Tibial artery (tissue), 4 donors: Measurements from ENCODE around the gene THBS1.

ENCODE experiments used
- DNase-seq, 2 donors: peaks; one replicate each; pipeline ENCODE4 v3.0.0-alpha.2; 2019
- H3K27ac ChIP-seq, 2 donors: fragments of 200-600 bp; sonication (generic) in 1 of 2; 1 replicate in 1 of 2; 2 replicates in 1 of 2; pipeline ENCODE4 v1.5.1; 2018 to 2019; ENCODE audit warnings: mild to moderate bottlenecking in 1 of 2
- H3K27me3 ChIP-seq, 2 donors: fragments of 200-600 bp; sonication (generic) in 1 of 2; one replicate each; pipeline versions ENCODE4 v1.5.1 to v1.6.0; 2016 to 2019
- H3K36me3 ChIP-seq, 3 donors: fragments of 200-600 bp; sonication (generic) in 2 of 3; one replicate each; pipeline ENCODE4 v1.5.1; 2016 to 2019; ENCODE audit warnings: mild to moderate bottlenecking in 2 of 3
- H3K4me1 ChIP-seq, 4 donors: fragments of 200-600 bp; sonication (generic) in 2 of 4; 1 replicate in 3 of 4; 2 replicates in 1 of 4; pipeline ENCODE4 v1.5.1; 2016 to 2019
- H3K4me3 ChIP-seq, 2 donors: fragments of 200-600 bp; sonication (generic) in 1 of 2; 1 replicate in 1 of 2; 2 replicates in 1 of 2; pipeline ENCODE4 v1.5.1; 2018 to 2019; ENCODE audit warnings: mild to moderate bottlenecking in 2 of 2
- H3K9me3 ChIP-seq, 3 donors: fragments of 200-600 bp; sonication (generic) in 1 of 3; one replicate each; pipeline ENCODE4 v1.5.1; 2016 to 2019
- intact Hi-C: fragments of 100-400 bp; cut with DNase I; formaldehyde crosslinking; loops from one replicate; pipeline ENCODE4 v1.15.0; 2023; ENCODE audit warnings: low total_unique reads
- TF ChIP-seq, protein P1 (sequence below), 2 experiments: fragments of 200-600 bp in 1 of 2; fragments of 450-650 bp in 1 of 2; IDR thresholded peaks; one replicate each; pipeline ENCODE4 v1.5.1; 2017 to 2019; ENCODE audit warnings: antibody characterized with exemption in 2 of 2, mild to moderate bottlenecking in 1 of 2, moderate library complexity in 1 of 2

THBS1 gene

DNA sequence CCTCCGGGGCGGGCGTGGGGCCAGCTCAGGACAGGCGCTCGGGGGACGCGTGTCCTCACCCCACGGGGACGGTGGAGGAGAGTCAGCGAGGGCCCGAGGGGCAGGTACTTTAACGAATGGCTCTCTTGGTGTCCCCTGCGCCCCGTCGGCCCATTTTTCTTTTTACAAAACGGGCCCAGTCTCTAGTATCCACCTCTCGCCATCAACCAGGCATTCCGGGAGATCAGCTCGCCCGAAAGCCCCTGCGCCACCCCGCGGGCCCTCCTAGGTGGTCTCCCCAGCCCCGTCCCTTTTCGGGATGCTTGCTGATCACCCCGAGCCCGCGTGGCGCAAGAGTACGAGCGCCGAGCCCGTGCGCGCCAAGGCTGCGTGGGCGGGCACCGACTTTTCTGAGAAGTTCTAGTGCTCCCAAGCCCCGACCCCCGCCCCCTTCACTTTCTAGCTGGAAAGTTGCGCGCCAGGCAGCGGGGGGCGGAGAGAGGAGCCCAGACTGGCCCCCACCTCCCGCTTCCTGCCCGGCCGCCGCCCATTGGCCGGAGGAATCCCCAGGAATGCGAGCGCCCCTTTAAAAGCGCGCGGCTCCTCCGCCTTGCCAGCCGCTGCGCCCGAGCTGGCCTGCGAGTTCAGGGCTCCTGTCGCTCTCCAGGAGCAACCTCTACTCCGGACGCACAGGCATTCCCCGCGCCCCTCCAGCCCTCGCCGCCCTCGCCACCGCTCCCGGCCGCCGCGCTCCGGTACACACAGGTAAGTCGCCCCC is at the start of gene THBS1:
Gene THBS1 (plus strand): TSS at position 595 of the 757 bp plus-strand sequence. CDS start 779 bp downstream, outside the sequence.
- H3K4me3 ChIP-seq = peak within 1 kb of the TSS; percentile 69
- peaks cover 20 to 39% (median 35%) of the 10 kb centered on the region in 3 donors for H3K36me3 ChIP-seq
- TF ChIP-seq, protein P1, sequence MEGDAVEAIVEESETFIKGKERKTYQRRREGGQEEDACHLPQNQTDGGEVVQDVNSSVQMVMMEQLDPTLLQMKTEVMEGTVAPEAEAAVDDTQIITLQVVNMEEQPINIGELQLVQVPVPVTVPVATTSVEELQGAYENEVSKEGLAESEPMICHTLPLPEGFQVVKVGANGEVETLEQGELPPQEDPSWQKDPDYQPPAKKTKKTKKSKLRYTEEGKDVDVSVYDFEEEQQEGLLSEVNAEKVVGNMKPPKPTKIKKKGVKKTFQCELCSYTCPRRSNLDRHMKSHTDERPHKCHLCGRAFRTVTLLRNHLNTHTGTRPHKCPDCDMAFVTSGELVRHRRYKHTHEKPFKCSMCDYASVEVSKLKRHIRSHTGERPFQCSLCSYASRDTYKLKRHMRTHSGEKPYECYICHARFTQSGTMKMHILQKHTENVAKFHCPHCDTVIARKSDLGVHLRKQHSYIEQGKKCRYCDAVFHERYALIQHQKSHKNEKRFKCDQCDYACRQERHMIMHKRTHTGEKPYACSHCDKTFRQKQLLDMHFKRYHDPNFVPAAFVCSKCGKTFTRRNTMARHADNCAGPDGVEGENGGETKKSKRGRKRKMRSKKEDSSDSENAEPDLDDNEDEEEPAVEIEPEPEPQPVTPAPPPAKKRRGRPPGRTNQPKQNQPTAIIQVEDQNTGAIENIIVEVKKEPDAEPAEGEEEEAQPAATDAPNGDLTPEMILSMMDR (IDR thresholded peaks at IDR 0.05) = no peak
- DNase-seq = peak; percentile 81 to 93
- H3K4me1 ChIP-seq = peaks cover 0 to 55% (median 27%) of the 10 kb centered on the region in 4 donors
- H3K9me3 ChIP-seq = no peaks in the 10 kb centered on the region
- intact Hi-C loops = loop anchor here (5.0 to 10.0 kb wide), 2 partner anchors 174 to 453 kb away; no protein-coding TSS in a partner anchor
- no peaks in the 10 kb centered on the region for H3K27me3 ChIP-seq
- peak within 1 kb of the TSS; percentile 77 to 92 for H3K27ac ChIP-seq

DNA sequence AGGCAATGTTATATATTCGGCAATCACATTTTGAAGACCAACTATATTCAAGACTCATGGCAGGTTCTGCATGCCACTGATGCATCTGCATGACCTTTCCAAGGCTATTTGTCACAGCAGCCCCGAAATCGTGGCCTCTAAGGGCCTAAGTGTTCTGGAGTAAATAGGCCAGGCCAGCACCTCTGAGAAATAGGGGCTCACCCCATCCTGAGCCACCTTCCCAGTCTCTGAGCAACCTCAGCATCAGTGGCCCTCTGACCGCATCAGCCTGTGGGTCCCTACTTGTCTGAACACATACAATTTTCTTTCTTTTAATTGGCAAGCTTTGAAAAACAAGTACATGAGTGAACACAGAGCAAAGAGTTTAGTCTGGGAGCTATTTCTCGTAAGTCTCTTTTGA is 45.9 kb upstream of the THBS1 start:
- intact Hi-C loops = no loop called here
- no peak overlapping the region for H3K27ac ChIP-seq
- H3K4me1 ChIP-seq = peaks cover 0 to 20% (median 11%) of the 10 kb centered on the region in 4 donors
- TF ChIP-seq, protein P1 (IDR thresholded peaks at IDR 0.05) = no peak
- no peaks in the 10 kb centered on the region for H3K27me3 ChIP-seq
- H3K9me3 ChIP-seq = no peaks in the 10 kb centered on the region
- no peaks in the 10 kb centered on the region for H3K36me3 ChIP-seq
- H3K4me3 ChIP-seq = no peak overlapping the region
- no peak for DNase-seq

DNA sequence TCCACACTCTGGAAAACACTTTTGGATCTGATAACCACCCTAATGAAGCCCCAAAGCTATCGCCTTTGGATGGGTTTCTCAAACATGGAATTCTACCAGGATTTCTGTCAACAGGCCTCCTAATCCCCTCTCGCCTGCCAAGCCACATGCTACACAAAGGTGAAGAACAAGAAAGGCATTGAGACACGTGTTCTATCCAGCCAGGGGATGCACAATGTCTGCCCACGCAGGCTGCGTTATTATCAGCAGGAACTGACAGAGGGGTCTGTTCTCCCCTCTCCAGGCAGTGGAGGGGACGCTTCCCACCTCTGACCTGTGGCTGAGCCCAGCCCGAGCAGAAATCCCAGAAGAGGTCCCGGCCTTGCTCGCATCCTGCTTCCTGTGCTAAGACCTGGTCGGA is 45.4 kb upstream of the THBS1 start:
- Histone ChIP-seq H3K4me1 (peaks cover 0 to 25% (median 9%) of the 10 kb centered on the region in 4 donors), H3K27ac (no peak overlapping the region), H3K36me3 (no peaks in the 10 kb centered on the region), H3K27me3 (no peaks in the 10 kb centered on the region), H3K4me3 (no peak overlapping the region), H3K9me3 (no peaks in the 10 kb centered on the region)
- TF ChIP-seq, protein P1 (IDR thresholded peaks at IDR 0.05) = no peak
- DNase-seq = no peak
- intact Hi-C loops = no loop called here

DNA sequence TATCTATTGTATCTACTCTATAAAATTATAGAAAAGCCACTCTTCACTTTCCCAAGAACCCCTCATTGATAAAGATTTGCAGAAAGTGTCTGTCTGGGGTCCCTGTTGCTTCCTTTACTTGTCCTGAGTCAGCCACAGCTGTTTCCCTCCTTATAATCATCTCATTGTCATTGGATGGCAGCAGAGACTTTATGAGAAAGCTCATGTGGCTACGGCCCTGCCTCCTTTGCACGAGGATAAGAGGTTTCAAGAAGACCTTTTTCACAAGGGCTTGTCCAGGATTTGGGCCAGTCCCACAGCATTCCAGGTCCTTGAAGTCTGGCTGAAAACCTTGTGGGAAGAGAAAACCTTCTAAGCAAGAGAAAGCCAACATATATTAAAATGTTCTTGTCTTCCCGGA is 41.9 kb upstream of the THBS1 start:
- Histone ChIP-seq H3K4me1 (peaks cover 0 to 25% (median 7%) of the 10 kb centered on the region in 4 donors), H3K27ac (peak overlapping the region; percentile 40 to 50), H3K4me3 (no peak overlapping the region), H3K27me3 (no peaks in the 10 kb centered on the region), H3K9me3 (no peaks in the 10 kb centered on the region), H3K36me3 (no peaks in the 10 kb centered on the region)
- intact Hi-C loops = no loop called here
- DNase-seq = no peak
- TF ChIP-seq, protein P1 (IDR thresholded peaks at IDR 0.05) = no peak

DNA sequence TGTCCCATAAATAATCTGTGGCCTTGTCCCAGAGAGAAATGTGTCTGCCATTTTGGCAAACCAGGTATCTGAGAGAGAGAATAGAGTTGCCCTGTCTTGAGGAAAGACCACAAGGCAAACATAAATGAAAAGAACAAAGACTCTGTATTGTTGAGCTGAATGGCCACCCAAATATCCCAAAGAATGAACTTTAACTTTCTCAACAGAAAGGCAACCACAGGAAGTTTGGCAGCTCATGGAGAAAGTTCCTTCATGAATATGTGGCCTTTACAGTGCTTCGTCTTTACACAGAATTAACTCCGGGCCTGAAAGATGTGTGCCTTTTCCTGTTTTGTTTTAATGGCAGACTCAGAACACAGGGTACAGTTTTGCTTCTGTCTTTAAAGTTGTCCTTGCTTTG is 41.4 kb upstream of the THBS1 start:
- no peak for DNase-seq
- H3K4me3 ChIP-seq = no peak overlapping the region
- no peaks in the 10 kb centered on the region for H3K9me3 ChIP-seq
- peaks cover 0 to 25% (median 7%) of the 10 kb centered on the region in 4 donors for H3K4me1 ChIP-seq
- intact Hi-C loops = no loop called here
- H3K27ac ChIP-seq = peak overlapping the region; percentile 40 to 50
- no peaks in the 10 kb centered on the region for H3K27me3 ChIP-seq
- TF ChIP-seq, protein P1 (IDR thresholded peaks at IDR 0.05) = no peak
- no peaks in the 10 kb centered on the region for H3K36me3 ChIP-seq
